Sigmoid colon (tissue), 4 donors: ENCODE results near the gene SIGLEC5.

ENCODE experiments used
- CTCF ChIP-seq, 4 experiments: fragments of 450-650 bp in 3 of 4; fragments of 200-600 bp in 1 of 4; IDR thresholded peaks; one replicate each; pipeline ENCODE4 v1.5.1; 2016 to 2019; ENCODE audit warnings: antibody characterized with exemption in 4 of 4, mild to moderate bottlenecking in 3 of 4, moderate library complexity in 2 of 4
- POLR2A ChIP-seq, 2 donors: fragments of 450-650 bp; IDR thresholded peaks; one replicate each; pipeline ENCODE4 v1.6.1; 2016; ENCODE audit warnings: antibody characterized with exemption in 2 of 2, mild to moderate bottlenecking in 2 of 2, moderate library complexity in 2 of 2
- POLR2AphosphoS5 ChIP-seq, 4 donors: sonication (generic); formaldehyde crosslinking; IDR thresholded peaks; one replicate each; pipeline ENCODE4 v1.6.1; 2017; ENCODE audit warnings: antibody characterized with exemption in 4 of 4

DNA sequence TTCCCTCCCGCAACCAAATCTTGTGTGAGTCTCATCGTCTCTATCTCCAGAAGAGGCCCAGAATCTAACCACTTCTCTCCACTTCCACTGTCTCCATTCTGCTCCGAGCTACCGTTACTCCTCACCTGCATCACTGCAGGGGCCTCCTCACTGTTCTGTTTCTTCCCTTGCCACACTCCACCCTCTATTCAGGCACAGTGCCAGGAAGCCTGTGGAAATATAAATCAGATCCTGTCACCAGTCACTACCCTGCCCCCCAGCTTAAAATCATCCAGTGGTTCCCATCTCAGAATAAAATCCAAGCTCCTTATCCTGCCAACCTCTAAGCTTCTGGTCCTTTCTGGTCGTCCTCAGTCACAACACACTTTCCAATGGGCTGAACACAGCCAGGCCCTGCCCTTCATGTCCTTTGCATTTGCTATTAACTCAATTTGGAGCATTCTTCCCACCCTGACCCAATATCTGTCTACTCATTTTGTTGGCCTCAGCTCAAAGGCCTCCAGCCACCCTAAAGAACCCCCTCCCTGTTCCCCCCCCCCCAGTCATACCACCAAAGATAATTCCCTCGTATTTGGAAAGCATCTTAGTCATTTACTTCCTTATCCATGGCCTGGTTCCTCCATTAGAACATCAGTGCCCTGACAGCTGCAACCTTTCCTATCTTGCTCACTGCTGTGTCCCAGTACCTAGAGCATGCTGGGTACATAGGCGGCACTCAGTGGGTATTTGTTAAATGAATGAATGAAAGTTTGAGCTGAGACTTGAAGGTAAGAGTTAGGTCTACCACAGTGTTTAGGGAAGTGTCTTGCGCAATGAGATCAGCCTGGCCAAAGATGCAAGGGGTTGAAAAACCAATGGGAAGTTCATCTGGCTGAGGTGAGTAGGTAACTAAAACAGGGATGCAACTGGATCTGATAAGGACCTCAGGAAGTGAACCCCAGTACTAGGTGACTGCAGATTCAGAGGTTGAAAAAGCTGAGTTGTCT is 34.7 kb downstream of the SIGLEC5 start:
- no peak for TF ChIP-seq CTCF (IDR thresholded peaks at IDR 0.05)
- no peak for TF ChIP-seq POLR2AphosphoS5 (IDR thresholded peaks at IDR 0.05)
- no peak for TF ChIP-seq POLR2A (IDR thresholded peaks at IDR 0.05)
